ENCODE data around the gene KLHL29. TPM values are rescaled to one million over a fixed set of nuclear protein-coding genes. Genes with fewer than 3 reads are reported as not detected.

Gene KLHL29
- polyA plus RNA-seq, 3 donors, result 0.03 TPM; not detected in 2

DNA sequence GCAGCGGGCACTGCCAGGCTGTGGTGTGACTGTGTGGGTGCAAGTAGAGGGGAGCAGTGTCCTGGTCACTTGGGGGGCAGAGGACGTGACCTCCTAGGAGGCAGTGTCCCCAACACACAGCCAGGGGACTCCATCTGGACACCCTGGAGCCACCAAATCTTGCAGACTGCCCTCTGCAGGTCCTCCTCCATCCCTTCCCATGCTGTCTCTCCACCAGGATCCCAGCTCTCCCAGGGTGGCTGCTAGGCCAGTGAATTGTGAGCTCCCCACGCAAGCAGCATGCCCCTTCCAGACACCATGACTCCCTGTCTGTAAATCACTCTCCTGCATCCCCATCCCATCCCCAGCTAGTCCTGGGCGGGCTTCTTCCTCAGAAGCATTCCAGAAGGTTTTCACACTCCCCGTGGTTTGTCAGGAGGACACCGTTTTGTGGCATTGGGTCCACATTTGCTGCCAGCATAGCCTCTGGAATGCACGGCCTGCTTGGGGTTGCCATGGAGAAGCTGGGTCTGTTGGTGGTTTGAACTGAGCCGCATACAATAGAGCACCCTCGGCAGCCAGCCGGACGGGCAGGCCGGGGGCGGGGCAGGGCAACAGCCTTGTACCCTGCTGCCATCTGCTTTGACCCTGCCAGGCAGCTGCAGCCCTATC lies 210.7 kb downstream of the KLHL29 start:
- TF ChIP-seq, protein P1, sequence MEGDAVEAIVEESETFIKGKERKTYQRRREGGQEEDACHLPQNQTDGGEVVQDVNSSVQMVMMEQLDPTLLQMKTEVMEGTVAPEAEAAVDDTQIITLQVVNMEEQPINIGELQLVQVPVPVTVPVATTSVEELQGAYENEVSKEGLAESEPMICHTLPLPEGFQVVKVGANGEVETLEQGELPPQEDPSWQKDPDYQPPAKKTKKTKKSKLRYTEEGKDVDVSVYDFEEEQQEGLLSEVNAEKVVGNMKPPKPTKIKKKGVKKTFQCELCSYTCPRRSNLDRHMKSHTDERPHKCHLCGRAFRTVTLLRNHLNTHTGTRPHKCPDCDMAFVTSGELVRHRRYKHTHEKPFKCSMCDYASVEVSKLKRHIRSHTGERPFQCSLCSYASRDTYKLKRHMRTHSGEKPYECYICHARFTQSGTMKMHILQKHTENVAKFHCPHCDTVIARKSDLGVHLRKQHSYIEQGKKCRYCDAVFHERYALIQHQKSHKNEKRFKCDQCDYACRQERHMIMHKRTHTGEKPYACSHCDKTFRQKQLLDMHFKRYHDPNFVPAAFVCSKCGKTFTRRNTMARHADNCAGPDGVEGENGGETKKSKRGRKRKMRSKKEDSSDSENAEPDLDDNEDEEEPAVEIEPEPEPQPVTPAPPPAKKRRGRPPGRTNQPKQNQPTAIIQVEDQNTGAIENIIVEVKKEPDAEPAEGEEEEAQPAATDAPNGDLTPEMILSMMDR (IDR thresholded peaks at IDR 0.05), result no peak
- no peaks in the 10 kb centered on the region for H4K20me1 ChIP-seq (ENCODE audit: insufficient read depth, low read length)
- H2AFZ ChIP-seq (ENCODE audit: insufficient read depth, low read depth, low read length, poor library complexity, severe bottlenecking), result no peak overlapping the region
- no peak overlapping the region for H3K27ac Mint-ChIP-seq
- H3K79me2 ChIP-seq (ENCODE audit: insufficient read depth, low read length), result no peaks in the 10 kb centered on the region
- no peaks in the 10 kb centered on the region for H3K9me3 ChIP-seq (replicated peaks in 1 of 2; ENCODE audit: control insufficient read depth in 1 of 2, insufficient read depth in 1 of 2, low read length in 2 of 2)
- intact Hi-C loops (cut with micrococcal nuclease), result no loop called here
- H3K27me3 ChIP-seq (ENCODE audit: control insufficient read depth in 2 of 2, insufficient read depth in 2 of 2, low read length in 2 of 2), result peaks cover 0 to 6% of the 10 kb centered on the region in 2 donors
- no peaks in the 10 kb centered on the region for H3K4me1 Mint-ChIP-seq
- no peaks in the 10 kb centered on the region for H3K4me1 ChIP-seq (ENCODE audit: control insufficient read depth in 1 of 2, insufficient read depth in 2 of 2, low read length in 2 of 2)
- H3K36me3 Mint-ChIP-seq, result no peaks in the 10 kb centered on the region
- H3K27ac ChIP-seq (ENCODE audit: low read depth in 1 of 2, low read length in 2 of 2), result no peak overlapping the region
- DNase-seq, result no peak
- H3K27me3 Mint-ChIP-seq (ENCODE audit: low read depth in 3 of 3), result peaks cover 5 to 31% (median 12%) of the 10 kb centered on the region in 3 donors
- peaks cover 0 to 2% (median 0%) of the 10 kb centered on the region in 7 donors for H3K9me3 Mint-ChIP-seq
- no peak overlapping the region for H3K4me3 Mint-ChIP-seq
- H3K4me3 ChIP-seq (replicated peaks in 1 of 3; ENCODE audit: low read depth in 2 of 3, low read length in 3 of 3), result no peak overlapping the region
- WGBS (ENCODE audit: insufficient coverage), result 74% methylated on average over 11 of the region's 13 CpGs
- H3K9ac ChIP-seq (ENCODE audit: insufficient read depth, low read length, poor library complexity, severe bottlenecking), result no peak overlapping the region
- no peaks in the 10 kb centered on the region for H3K36me3 ChIP-seq (replicated peaks in 1 of 2; ENCODE audit: control insufficient read depth in 1 of 2, insufficient read depth in 2 of 2, low read length in 2 of 2)
- H3K4me2 ChIP-seq (replicated peaks; ENCODE audit: extremely low read depth, low read length, poor library complexity, severe bottlenecking), result no peak overlapping the region

- Histone ChIP-seq H3K4me2 (replicated peaks; ENCODE audit: extremely low read depth, low read length, poor library complexity, severe bottlenecking) (no peak overlapping the region), H3K27me3 (ENCODE audit: control insufficient read depth in 2 of 2, insufficient read depth in 2 of 2, low read length in 2 of 2) (peaks cover 0 to 6% of the 10 kb centered on the region in 2 donors), H2AFZ (ENCODE audit: insufficient read depth, low read depth, low read length, poor library complexity, severe bottlenecking) (no peak overlapping the region), H4K20me1 (ENCODE audit: insufficient read depth, low read length) (no peaks in the 10 kb centered on the region), H3K27ac (ENCODE audit: low read depth in 1 of 2, low read length in 2 of 2) (no peak overlapping the region), H3K9me3 (replicated peaks in 1 of 2; ENCODE audit: control insufficient read depth in 1 of 2, insufficient read depth in 1 of 2, low read length in 2 of 2) (no peaks in the 10 kb centered on the region), H3K36me3 (replicated peaks in 1 of 2; ENCODE audit: control insufficient read depth in 1 of 2, insufficient read depth in 2 of 2, low read length in 2 of 2) (no peaks in the 10 kb centered on the region), H3K79me2 (ENCODE audit: insufficient read depth, low read length) (no peaks in the 10 kb centered on the region), H3K4me1 (ENCODE audit: control insufficient read depth in 1 of 2, insufficient read depth in 2 of 2, low read length in 2 of 2) (no peaks in the 10 kb centered on the region), H3K4me3 (replicated peaks in 1 of 3; ENCODE audit: low read depth in 2 of 3, low read length in 3 of 3) (no peak overlapping the region), H3K9ac (ENCODE audit: insufficient read depth, low read length, poor library complexity, severe bottlenecking) (no peak overlapping the region)
- intact Hi-C loops (cut with micrococcal nuclease), result no loop called here
- Mint-ChIP-seq H3K27me3 (ENCODE audit: low read depth in 3 of 3) (peaks cover 4 to 28% (median 8%) of the 10 kb centered on the region in 3 donors), H3K4me1 (no peaks in the 10 kb centered on the region), H3K27ac (no peak overlapping the region), H3K4me3 (no peak overlapping the region), H3K9me3 (peaks cover 0 to 1% (median 0%) of the 10 kb centered on the region in 7 donors), H3K36me3 (no peaks in the 10 kb centered on the region)
- TF ChIP-seq, protein P1 (IDR thresholded peaks at IDR 0.05), result no peak
- no peak for DNase-seq
- WGBS (ENCODE audit: insufficient coverage), result 82% methylated on average over 9 of the region's 16 CpGs
Measured at GRCh38 chr2:23596316-23596885, 211.4 kb downstream of the KLHL29 start.
